A673 (cell line): ENCODE measurements around the gene EFCAB6. TPM values are rescaled to one million over a fixed set of nuclear protein-coding genes. Genes with fewer than 3 reads are reported as not detected.

Experiments used
- BruUV-seq: library from RNA; stranded (reverse); fragments of 400-500 nt; replicated peaks from 2 replicates; lab custom pipeline; 2021; lab: Mats Ljungman, UMichigan
- CTCF ChIA-PET: fragments of 300-600 bp; sonication (Branson Sonifier 250); formaldehyde crosslinking; loops from one replicate; lab custom pipeline; 2022; ENCODE audit warnings: antibody characterized with exemption; lab: Charles Lee
- POLR2A ChIA-PET: fragments of 300-600 bp; sonication (Branson Sonifier 250); formaldehyde crosslinking; loops from one replicate; lab custom pipeline; 2022; ENCODE audit warnings: antibody characterized with exemption; ENCODE audit not compliant: low non-redundant PET; lab: Charles Lee
- DNase-seq: peaks from one replicate; pipeline ENCODE4 v3.0.0-alpha.2; 2015; ENCODE audit warnings: low spot score
- H3K27ac ChIP-seq: fragments of 200-600 bp; sonication (generic); 2 replicates; pipeline ENCODE4 v1.5.1; 2016; ENCODE audit warnings: mixed run types, low read depth, mild to moderate bottlenecking, mixed read lengths, antibody characterized with exemption, low read length; ENCODE audit not compliant: poor library complexity, severe bottlenecking
- H3K27me3 ChIP-seq: fragments of 200-600 bp; sonication (generic); replicated peaks from 2 replicates; pipeline ENCODE4 v1.6.1; 2017; ENCODE audit warnings: mixed run types, low read depth, mild to moderate bottlenecking, mixed read lengths, antibody characterized with exemption, low read length; ENCODE audit not compliant: insufficient read depth, poor library complexity
- H3K36me3 ChIP-seq: fragments of 200-600 bp; sonication (generic); 2 replicates; pipeline ENCODE4 v1.6.1; 2016; ENCODE audit warnings: mixed run types, mild to moderate bottlenecking, mixed read lengths, antibody characterized with exemption, low read length; ENCODE audit not compliant: insufficient read depth, poor library complexity, severe bottlenecking
- H3K4me1 ChIP-seq: fragments of 200-600 bp; sonication (generic); 2 replicates; pipeline ENCODE4 v1.6.1; 2017; ENCODE audit warnings: mixed run types, mild to moderate bottlenecking, mixed read lengths, antibody characterized with exemption, low read length; ENCODE audit not compliant: insufficient read depth, poor library complexity, severe bottlenecking
- H3K4me3 ChIP-seq: fragments of 200-600 bp; sonication (generic); 2 replicates; pipeline ENCODE4 v1.5.1; 2016; ENCODE audit warnings: low read depth, mixed run types, mild to moderate bottlenecking, mixed read lengths, low read length; ENCODE audit not compliant: poor library complexity, severe bottlenecking
- H3K9me3 ChIP-seq: fragments of 200-600 bp; sonication (generic); 2 replicates; pipeline ENCODE4 v1.6.1; 2016; ENCODE audit warnings: mixed run types, low read depth, mild to moderate bottlenecking, mixed read lengths, antibody characterized with exemption, low read length; ENCODE audit not compliant: poor library complexity, severe bottlenecking
- EZH2 ChIP-seq: fragments of 200-600 bp; sonication (generic); IDR thresholded peaks from 2 replicates; pipeline ENCODE4 v1.6.1; 2017; ENCODE audit warnings: borderline replicate concordance, low read depth, mild to moderate bottlenecking, mixed read lengths, antibody characterized with exemption, low read length; ENCODE audit not compliant: poor library complexity, severe bottlenecking
- intact Hi-C: fragments of 100-400 bp; cut with micrococcal nuclease; formaldehyde crosslinking; loops from one replicate; pipeline ENCODE4 v1.10.0; 2022; ENCODE audit not compliant: unreplicated experiment
- total RNA-seq: library from RNA; stranded (reverse); gene quantifications from 2 replicates; pipeline ENCODE4 v1.2.3, GENCODE V29; 2021
- TF ChIP-seq, protein P1 (sequence below): fragments of 300-800, 200-600 bp; sonication (generic); conservative IDR thresholded peaks from 2 replicates; pipeline ENCODE4 v1.5.1; 2017; ENCODE audit warnings: low read depth, mild to moderate bottlenecking, antibody characterized with exemption, low read length, moderate library complexity, mixed read lengths

EFCAB6 gene
- total RNA-seq, 1 experiment from 2014 or later: 0.41 TPM

DNA sequence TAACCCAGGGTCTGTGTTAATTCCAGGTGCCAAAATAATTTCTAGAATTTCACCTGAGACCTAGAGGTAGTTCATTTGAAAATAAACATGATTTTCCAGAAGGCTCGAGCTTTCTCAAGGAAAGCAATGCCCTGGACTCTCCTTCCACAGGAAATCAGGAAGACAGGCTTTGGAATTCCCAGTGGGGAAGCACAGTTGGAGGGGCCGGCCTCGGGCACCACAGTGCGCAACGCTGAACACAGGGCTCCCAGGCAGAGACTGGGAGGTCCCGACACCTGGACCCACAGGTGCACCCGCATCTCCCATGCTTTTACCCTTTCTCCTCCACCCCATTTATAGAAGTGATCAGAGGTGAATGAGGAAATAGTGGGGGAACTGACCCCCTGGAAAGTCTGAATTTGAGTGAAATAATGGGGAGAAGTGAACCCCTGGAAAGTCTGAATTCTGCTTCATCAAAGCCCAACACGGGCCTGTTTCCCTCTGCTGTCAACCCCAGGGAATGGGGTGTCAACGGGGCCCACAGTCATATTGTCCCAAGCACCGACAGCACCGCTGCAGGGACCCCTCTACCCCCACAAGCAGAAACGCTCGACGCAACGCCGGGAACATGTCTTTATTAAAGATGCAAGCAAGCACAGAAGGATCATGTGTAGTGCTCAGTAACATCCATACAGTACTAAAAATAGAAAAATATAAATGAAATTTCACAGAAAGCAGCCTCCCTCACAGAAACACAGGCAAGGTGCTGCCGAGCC is 12.0 kb upstream of the EFCAB6 start:
- intact Hi-C loops: no loop called here
- ChIA-PET CTCF (no interaction called here), POLR2A (no interaction called here)
- Histone ChIP-seq H3K27ac (no peak overlapping the region), H3K9me3 (no peaks in the 10 kb centered on the region), H3K27me3 (no peaks in the 10 kb centered on the region), H3K36me3 (no peaks in the 10 kb centered on the region), H3K4me1 (no peaks in the 10 kb centered on the region), H3K4me3 (no peak overlapping the region)
- DNase-seq: no peak
- no peak for TF ChIP-seq EZH2
- TF ChIP-seq, protein P1, sequence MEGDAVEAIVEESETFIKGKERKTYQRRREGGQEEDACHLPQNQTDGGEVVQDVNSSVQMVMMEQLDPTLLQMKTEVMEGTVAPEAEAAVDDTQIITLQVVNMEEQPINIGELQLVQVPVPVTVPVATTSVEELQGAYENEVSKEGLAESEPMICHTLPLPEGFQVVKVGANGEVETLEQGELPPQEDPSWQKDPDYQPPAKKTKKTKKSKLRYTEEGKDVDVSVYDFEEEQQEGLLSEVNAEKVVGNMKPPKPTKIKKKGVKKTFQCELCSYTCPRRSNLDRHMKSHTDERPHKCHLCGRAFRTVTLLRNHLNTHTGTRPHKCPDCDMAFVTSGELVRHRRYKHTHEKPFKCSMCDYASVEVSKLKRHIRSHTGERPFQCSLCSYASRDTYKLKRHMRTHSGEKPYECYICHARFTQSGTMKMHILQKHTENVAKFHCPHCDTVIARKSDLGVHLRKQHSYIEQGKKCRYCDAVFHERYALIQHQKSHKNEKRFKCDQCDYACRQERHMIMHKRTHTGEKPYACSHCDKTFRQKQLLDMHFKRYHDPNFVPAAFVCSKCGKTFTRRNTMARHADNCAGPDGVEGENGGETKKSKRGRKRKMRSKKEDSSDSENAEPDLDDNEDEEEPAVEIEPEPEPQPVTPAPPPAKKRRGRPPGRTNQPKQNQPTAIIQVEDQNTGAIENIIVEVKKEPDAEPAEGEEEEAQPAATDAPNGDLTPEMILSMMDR: no peak
- BruUV-seq: no TSS peak

DNA sequence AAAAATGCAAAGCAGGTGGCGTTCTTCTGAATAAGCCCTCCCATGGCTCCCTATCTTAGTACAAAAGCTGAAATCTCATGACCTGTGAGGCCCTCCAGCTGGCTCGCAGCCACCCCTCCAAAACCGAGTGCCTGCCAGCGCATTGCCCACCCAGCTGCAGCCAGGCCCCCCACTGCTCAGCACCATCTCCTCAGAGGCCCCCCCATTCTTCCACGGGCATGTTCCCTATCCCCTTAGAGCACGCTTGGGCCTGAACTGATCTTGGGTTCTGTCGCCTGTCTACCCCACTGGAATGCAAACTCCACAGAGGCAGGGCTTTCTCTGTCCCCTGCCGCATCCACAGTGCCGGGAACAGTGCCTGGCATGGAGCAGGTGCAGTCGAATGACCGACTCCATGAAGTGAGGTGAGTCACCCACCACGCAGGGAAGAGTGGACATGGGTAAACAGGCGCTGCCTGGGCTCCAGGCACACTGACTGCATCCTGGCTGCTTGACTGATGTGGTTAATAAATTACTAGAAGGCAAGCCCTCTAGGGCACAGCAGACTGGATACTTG is 11.3 kb upstream of the EFCAB6 start:
- H3K36me3 ChIP-seq: no peaks in the 10 kb centered on the region
- no TSS peak for BruUV-seq
- DNase-seq: no peak
- ChIA-PET POLR2A (no interaction called here), CTCF (no interaction called here)
- H3K27ac ChIP-seq: no peak overlapping the region
- intact Hi-C loops: no loop called here
- TF ChIP-seq, protein P1: no peak
- TF ChIP-seq EZH2: no peak
- H3K9me3 ChIP-seq: no peaks in the 10 kb centered on the region
- H3K27me3 ChIP-seq: no peaks in the 10 kb centered on the region
- no peak overlapping the region for H3K4me3 ChIP-seq
- H3K4me1 ChIP-seq: no peaks in the 10 kb centered on the region

DNA sequence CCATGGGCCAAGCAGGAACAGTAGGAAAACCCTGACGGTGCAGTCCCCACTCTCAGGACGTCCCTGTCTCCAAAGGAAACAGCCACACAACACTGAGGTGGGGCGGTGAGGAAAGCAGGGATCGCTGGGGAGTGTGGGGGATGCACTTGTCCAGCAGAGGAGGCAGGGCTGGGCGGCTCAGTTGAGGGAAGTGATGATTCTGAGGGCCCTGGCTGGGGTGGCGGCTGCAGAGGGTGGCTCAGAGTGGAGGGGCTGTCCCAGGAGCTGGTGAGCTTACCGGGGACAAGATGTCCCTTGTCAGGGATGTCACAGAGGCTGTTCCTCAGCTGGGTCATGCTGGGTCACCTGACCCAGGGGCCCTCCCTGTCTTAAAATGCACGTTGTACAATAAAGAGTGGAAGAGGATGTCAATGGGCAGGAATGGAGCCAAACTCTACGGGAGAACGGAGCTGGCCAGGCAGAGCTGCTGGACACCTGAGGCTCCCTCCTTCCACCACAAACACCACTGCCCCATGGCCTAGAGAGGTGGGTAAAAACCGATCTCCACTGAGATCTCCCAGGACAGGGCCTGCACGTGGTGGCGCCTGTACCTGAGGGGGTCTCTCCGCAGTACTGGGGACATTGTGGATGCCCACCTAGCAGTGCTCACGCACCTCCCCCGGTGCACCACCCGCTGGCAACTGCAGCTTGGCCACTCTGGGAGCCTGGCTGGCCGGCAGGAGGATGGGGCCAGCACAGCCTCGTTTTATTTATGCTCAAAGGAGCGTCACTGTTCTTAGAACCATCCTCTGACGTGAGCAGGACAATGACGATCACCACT is 9.7 kb upstream of the EFCAB6 start:
- DNase-seq: no peak
- H3K9me3 ChIP-seq: no peaks in the 10 kb centered on the region
- H3K27me3 ChIP-seq: no peaks in the 10 kb centered on the region
- no peak overlapping the region for H3K27ac ChIP-seq
- TF ChIP-seq EZH2: no peak
- TF ChIP-seq, protein P1: no peak
- no TSS peak for BruUV-seq
- CTCF ChIA-PET: no interaction called here
- POLR2A ChIA-PET: no interaction called here
- intact Hi-C loops: no loop called here
- H3K4me1 ChIP-seq: no peaks in the 10 kb centered on the region
- no peak overlapping the region for H3K4me3 ChIP-seq
- no peaks in the 10 kb centered on the region for H3K36me3 ChIP-seq
